AML-193 (cell line): ENCODE data around the gene EXOC3L4.
A peak's percentile ranks its signal among the peaks of the same experiment; 100 is the strongest.
"Not testable (repeated sequence)": the region's sequence is repeated elsewhere in the genome, so short reads cannot be mapped to it uniquely, and the experiment has no call there.

Experiments
- DNase-seq, 2 experiments: peaks; one replicate each; lab custom pipeline; 2025; lab: John Stamatoyannopoulos, UW

EXOC3L4 gene

DNA sequence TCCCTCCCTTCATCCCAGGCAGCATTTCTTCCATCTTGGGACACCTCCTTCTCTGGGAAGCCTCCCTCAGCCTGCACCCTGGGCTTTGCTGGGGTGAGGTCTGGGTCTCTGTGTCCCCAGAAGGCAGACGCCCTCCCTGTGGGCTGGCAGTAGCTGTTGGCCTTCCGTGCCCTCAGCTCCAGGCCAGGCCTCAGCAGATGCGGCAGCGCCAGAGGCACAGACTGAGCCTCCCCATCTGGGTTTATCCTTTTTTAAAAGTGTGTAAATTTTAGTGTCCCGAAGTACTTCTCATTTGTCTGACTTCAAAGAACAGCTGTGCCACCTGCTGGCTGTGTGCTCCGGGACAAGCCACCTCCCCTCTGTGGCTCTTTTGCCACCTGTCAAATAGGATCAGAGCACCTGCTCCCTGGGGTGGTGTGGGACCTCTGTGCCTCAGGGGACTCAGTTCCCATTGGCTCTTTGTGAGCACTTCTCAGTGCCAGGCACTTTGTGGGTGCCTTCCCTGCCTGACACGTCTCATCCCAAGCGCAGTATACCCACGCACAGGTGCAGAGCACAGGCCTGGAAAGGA is 11.1 kb downstream of the EXOC3L4 start:
- DNase-seq, result peak in 1 of 2 experiments; percentile 5

DNA sequence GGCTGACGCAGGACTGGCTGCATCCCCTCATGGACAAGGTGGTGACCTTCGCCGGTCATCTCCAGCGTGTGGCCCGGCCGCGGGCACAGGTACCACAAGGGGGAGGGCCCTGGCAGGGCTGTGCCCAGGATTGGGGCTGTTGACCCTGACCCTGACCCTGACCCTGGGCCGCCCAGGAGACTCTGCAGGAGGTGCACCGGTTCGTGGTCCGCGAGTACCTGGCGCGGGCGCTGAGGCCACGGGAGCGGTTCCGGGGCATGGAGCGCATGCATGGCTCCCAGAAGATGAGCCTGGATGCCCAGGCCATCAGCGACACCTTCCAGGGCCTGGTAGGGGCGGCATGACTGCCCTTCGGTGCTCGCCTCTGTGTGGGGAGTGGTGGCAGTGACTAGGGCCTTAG is 12.9 kb downstream of the EXOC3L4 start:
- DNase-seq, result no peak

- no peak for DNase-seq
Measured at GRCh38 chr14:103107941-103108748, 13.6 kb downstream of the EXOC3L4 start.

- DNase-seq, result peak in 1 of 2 experiments; percentile 27
Measured at GRCh38 chr14:103108749-103109207, 14.3 kb downstream of the EXOC3L4 start.

GRCh38 chr14:103109535-103110441 is 15.3 kb downstream of the EXOC3L4 start:
- DNase-seq, result no peak

- no peak for DNase-seq
Measured at GRCh38 chr14:103110681-103111231, 16.2 kb downstream of the EXOC3L4 start.

- DNase-seq, result no peak
Measured at GRCh38 chr14:103111232-103111868, 16.8 kb downstream of the EXOC3L4 start.

GRCh38 chr14:103112400-103113243 is 18.1 kb downstream of the EXOC3L4 start:
- DNase-seq, result no peak

GRCh38 chr14:103113303-103113702 is 18.8 kb downstream of the EXOC3L4 start:
- no peak for DNase-seq

DNA sequence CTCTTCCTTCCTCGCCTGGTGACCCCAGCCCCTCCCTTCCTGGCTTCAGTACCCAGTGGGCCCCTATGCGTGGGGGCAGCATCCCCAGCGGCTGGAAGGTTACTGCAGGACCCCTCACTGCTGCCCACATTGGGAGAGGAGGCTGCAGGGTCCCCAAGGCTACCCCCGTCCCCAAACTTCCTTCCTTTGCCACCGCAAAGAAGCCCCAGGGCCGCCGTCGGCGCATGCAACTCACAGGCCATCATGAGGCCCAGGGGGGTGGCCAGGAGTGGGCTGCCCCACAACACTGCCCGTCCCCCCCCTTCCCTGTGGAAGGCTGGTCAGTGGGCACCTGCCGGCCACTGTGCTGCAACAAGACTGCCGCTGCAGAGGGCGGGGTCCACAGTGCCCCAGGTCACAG is 19.2 kb downstream of the EXOC3L4 start:
- no peak for DNase-seq

GRCh38 chr14:103115086-103115679 is 20.7 kb downstream of the EXOC3L4 start:
- DNase-seq, result not testable (repeated sequence)

DNA sequence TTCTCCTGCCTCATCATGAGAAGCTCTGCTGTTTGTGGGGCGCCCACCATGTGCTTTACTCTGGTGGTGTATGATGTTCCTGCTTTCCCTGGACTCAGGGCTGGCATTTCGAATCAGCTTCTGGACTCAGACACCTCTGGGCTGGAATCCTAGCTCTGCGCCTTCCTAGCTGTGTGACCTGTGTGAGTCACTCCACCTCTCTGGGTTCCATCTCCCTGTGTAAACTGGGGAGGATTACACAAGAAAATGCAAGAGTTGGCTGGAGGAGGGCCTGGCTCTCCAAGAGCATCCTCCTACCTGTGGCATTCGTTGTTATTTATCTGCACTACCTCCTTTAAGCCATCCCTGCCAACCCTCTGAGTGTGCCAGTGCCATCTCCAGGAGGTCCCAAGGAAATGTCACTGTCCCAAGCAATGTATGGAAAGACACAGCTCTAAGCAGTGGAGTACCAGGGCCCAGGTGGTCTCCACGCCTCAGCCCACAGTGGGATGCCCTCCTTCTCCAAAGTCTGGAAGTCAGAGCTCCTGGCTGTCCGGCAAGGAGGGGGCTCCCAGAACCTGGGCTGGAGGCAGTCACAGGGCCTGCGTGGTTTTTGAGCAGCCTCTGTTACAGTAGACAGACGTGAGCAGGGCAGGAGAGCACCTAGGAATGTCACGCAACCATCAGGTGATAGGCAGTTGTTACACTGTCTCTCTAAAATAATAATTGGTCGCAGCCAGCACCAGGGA is 21.5 kb downstream of the EXOC3L4 start:
- no peak for DNase-seq

DNA sequence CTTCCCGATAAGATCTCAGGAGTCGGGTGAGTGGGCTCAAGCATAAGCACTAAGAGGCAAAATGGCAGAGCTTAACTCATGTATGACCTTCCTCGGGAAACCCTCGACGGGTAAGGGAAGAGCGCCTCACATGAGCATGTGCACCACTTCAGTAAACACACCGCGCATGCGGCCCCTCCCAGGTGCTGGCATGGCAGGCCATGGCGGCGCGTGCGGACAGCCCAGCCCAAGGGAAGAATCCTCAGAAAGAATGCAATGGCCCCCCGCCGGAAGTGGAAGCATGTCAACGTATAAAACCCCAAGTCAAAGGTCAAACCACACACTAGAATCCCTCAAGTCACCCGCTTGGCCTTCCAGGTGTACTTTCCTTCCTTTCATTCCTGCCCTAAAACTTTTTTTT is 22.1 kb downstream of the EXOC3L4 start:
- no peak for DNase-seq

DNA sequence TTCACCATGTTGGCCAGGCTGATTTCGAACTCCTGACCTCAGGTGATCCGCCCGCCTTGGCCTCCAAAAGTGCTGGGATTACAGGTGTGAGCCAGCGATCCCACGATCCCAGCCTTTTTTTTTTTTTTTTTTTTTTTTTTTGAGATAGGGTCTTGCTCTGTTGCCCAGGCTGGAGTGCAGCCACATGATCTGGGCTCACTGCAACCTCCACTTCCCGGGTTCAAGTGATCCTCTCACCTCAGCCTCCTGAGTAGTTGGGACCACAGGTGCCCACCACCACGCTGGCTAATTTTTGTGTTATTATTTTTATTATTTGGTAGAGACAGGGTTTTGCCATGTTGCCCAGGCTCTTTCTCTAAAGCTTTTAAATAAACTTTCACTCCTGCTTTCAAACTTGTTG is 23.0 kb downstream of the EXOC3L4 start:
- not testable (repeated sequence) for DNase-seq

- peak; percentile 23 to 31 for DNase-seq
Measured at GRCh38 chr14:103118018-103118662, 23.6 kb downstream of the EXOC3L4 start.

DNA sequence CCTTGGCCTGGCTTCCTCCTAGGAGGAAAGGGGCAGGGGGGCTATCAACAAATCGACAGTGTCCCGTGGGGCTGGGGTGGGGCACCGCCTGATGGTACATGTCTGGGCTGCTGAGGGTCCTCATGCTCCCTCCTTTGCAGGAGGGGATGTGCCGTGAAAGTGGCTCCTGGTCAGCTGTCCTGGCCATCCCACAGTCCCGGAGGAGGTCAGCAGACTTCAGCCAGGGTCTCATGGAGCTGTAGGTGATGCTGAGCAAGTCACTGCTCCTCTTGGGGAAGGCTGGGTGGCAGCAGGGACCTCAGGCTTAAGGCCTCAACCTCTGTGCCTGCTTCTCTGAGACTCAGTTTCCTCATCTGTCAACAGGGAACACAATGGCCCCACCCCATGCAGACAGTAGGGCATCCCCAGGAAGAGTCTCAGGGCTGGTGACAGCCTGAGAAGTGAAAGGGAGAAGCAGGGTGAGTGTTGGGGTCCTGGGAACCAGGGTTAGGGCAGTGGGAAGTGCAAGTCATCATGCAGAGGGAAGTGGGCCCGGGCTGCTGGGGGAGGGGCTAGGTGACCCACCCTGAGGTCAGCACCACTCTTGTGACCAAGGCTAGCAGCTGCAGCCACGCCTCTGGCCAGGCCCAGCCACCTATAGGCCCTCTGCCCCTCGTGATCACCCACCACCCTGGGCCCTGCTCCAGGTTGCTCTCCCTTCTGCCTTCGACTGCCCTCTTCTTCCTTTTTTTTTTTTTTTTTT is 24.3 kb downstream of the EXOC3L4 start:
- peak; percentile 81 to 90 for DNase-seq

GRCh38 chr14:103119527-103119926 is 25.0 kb downstream of the EXOC3L4 start:
- not testable (repeated sequence) for DNase-seq

DNA sequence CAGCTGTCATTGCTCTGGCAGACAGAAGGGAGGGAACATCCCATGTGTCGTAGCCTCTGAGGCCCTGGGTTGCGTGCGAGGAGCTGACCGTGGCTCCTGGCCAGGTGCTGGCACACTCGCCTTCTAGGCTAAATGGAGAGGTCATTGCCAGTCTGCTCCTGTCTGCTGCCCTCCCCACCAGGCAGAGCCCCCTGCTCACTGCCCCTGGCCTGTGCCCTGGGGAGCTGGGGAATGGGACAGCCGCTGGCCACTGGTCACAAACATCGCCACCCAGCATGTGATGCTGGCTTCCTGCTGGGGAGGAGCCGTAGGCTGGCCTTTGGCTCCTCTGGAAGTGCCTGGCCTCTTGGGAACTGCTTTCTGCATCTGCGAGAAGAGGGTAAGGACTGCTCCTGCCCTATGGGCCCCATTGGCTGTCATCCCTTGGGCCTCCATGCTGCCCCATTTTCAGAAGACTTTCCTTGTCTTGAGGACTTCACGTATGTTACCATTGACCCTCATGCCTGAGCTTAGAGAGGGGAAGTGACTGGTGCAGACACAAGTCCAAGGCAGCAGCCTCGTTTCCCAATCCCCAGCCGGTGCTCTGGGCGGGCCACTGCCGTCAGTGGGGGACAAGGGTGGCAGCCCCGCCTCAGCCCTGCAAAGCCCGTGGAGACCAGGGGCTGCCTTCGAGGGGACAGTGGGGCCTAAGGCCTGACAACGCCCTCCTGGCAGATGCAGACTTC is 26.8 kb downstream of the EXOC3L4 start:
- peak; percentile 75 to 85 for DNase-seq
